CD4-positive, alpha-beta T cell treated with Interferon gamma for 1 hour (primary cell): ENCODE results near the gene WAC.

ENCODE experiments used
- DNase-seq: peaks from one replicate; pipeline ENCODE4 v3.0.0-alpha.2; 2020

WAC gene

DNA sequence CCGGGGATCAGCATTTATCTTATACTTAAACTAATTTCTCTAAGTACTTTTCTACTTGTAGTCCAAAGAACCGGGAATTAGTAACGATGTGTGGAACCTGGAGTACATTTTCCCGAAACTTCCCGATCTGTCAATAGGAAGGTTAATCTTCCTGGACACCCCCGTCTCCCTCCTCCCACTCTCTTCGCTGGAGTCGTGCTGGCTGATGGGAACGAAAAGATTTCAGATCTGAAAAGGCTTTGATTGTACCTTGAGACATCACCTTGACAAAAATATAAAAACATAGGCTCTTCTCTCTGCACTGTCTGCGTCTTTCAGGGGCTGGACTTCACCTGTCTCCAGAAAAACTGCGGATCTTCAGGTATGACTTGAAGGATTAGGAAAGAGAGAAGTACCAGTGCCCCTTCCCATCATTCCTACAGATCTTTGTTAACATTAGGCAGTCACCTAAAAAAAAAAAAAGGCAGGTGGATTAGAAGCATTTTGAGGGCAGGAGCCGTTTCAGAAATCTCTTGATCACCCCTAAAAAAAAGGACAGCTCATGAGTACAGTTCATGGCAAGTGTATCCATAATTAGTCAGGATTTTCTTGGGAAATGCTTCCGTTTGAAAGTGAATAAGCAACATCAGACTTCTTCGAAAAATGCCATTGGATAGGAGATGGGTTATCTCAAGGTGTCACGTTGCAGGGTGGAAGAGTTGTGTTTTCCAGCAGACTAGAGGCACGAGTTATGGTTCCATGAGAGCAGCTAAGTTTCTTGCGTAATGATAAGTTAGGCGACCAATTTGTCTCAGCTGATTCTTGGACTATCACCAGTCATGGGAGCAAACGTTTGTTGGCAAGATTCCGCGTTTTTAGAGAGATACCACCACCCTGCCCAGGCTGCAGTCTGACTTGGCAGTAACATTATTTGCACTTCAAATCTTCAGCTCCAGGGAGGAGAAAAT lies 136.6 kb downstream of the WAC start:
- DNase-seq: no peak
